Body of pancreas (tissue), 4 donors: ENCODE data around the gene GJB4. TPM values are rescaled to one million over a fixed set of nuclear protein-coding genes. Genes with fewer than 3 reads are reported as not detected.
"Not testable (repeated sequence)": the region's sequence is repeated elsewhere in the genome, so short reads cannot be mapped to it uniquely, and the experiment has no call there.

ENCODE experiments used
- ATAC-seq: fragments of 150-250 bp; one replicate; pipeline ENCODE4 v1.9.1; 2016
- DNase-seq, 4 donors: peaks; one replicate each; pipeline ENCODE4 v3.0.0-alpha.2; 2019
- H3K27ac ChIP-seq, 4 donors: fragments of 200-600 bp; sonication (generic); 1 replicate in 3 of 4; 2 replicates in 1 of 4; pipeline versions ENCODE4 v1.5.1 to v1.6.1; 2016 to 2019; ENCODE audit warnings: mild to moderate bottlenecking in 1 of 4, mixed read lengths in 1 of 4, moderate library complexity in 1 of 4
- H3K27me3 ChIP-seq, 2 donors: fragments of 200-600 bp; sonication (generic); one replicate each; pipeline ENCODE4 v1.6.0; 2016; ENCODE audit warnings: mild to moderate bottlenecking in 1 of 2
- H3K36me3 ChIP-seq, 2 donors: fragments of 200-600 bp; sonication (generic); replicated peaks in 1 of 2; 2 replicates each; pipeline ENCODE4 v1.5.1; 2016; ENCODE audit warnings: low read depth in 2 of 2; ENCODE audit not compliant: insufficient read depth in 1 of 2
- H3K4me1 ChIP-seq: fragments of 200-600 bp; sonication (generic); one replicate; pipeline ENCODE4 v1.6.0; 2016
- H3K4me3 ChIP-seq, 2 donors: fragments of 200-600 bp; sonication (generic); 1 replicate in 1 of 2; 2 replicates in 1 of 2; pipeline ENCODE4 v1.5.1; 2016 to 2019
- H3K9me3 ChIP-seq, 3 donors: fragments of 200-600 bp; sonication (generic); 1 replicate in 2 of 3; 2 replicates in 1 of 3; pipeline ENCODE4 v1.5.1; 2016
- POLR2A ChIP-seq, 3 donors: fragments of 450-650 bp; IDR thresholded peaks; one replicate each; pipeline ENCODE4 v1.6.1; 2016; ENCODE audit warnings: antibody characterized with exemption in 3 of 3, mild to moderate bottlenecking in 2 of 3
- WGBS, 2 donors: methylation state at CpG; one replicate each; pipeline ENCODE4 v1.1.5; 2017; 5-methylcytosine and 5-hydroxymethylcytosine counted together
- intact Hi-C: fragments of 100-400 bp; cut with DNase I; formaldehyde crosslinking; loops from one replicate; pipeline ENCODE4 v1.15.1; 2023
- total RNA-seq, 2 donors: library from RNA; depleted of rRNA; stranded (reverse); fragments of >200 nt; gene quantifications; one replicate each; pipeline ENCODE4 v1.1.0, GENCODE V29; 2016
- TF ChIP-seq, protein P1 (sequence below), 7 experiments: fragments of 450-650 bp in 4 of 7; fragments of 200-600 bp in 3 of 7; sonication (generic) in 3 of 7; IDR thresholded peaks; one replicate each; pipeline ENCODE4 v1.5.1; 2016 to 2019; ENCODE audit warnings: antibody characterized with exemption in 7 of 7

GJB4 gene
- total RNA-seq, 2 donors from 2014 or later: not detected

DNA sequence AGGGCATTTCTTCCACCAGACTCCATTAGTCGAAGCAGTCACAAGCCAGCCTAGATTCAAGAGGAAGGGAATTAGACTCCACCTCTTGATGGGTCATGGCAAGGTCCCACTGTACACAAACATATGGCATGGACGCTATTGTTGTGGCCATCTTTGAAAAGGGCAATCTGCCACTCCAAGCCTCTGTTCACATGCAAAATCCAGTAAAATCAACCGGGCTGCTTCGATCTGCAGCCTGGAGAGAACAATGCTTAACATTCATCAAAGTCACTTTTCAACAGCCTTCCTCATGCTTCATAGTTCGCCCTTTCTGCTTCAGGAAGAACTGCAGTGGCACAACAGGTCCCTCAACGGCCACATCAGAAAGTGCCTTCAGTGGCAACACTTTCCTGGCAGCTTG lies 32.7 kb upstream of the GJB4 start:
- no peak overlapping the region for H3K4me3 ChIP-seq
- no peaks in the 10 kb centered on the region for H3K9me3 ChIP-seq
- intact Hi-C loops: no loop called here
- DNase-seq (no peak), ATAC-seq (no peak)
- H3K27me3 ChIP-seq: no peaks in the 10 kb centered on the region
- WGBS, 2 donors: 36 to 42% methylated on average over 4 to 6 of the region's 6 CpGs
- no peak overlapping the region for H3K27ac ChIP-seq
- H3K4me1 ChIP-seq: no peaks in the 10 kb centered on the region
- no peak for TF ChIP-seq POLR2A (IDR thresholded peaks at IDR 0.05)
- TF ChIP-seq, protein P1, sequence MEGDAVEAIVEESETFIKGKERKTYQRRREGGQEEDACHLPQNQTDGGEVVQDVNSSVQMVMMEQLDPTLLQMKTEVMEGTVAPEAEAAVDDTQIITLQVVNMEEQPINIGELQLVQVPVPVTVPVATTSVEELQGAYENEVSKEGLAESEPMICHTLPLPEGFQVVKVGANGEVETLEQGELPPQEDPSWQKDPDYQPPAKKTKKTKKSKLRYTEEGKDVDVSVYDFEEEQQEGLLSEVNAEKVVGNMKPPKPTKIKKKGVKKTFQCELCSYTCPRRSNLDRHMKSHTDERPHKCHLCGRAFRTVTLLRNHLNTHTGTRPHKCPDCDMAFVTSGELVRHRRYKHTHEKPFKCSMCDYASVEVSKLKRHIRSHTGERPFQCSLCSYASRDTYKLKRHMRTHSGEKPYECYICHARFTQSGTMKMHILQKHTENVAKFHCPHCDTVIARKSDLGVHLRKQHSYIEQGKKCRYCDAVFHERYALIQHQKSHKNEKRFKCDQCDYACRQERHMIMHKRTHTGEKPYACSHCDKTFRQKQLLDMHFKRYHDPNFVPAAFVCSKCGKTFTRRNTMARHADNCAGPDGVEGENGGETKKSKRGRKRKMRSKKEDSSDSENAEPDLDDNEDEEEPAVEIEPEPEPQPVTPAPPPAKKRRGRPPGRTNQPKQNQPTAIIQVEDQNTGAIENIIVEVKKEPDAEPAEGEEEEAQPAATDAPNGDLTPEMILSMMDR (IDR thresholded peaks at IDR 0.05): no peak
- H3K36me3 ChIP-seq: no peaks in the 10 kb centered on the region

DNA sequence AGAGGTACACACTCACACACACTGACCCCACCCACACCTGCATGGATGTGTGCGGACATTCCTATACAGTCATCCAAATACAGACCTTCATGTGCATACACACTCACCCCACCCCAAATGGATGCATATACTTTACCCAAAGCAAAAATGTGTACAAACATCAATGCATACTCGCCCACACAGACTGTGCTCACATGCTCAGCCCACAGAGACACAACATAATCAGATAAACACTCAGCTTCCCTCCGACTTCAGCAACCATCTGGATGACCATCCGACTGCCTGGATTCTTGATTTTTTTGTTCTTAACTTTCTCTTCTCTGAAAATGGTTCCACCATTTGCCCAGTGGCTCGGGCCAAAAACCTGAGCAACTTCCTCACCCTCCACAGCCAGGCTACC lies 29.1 kb upstream of the GJB4 start:
- WGBS, 2 donors: 69 to 77% methylated on average over 5 of the region's 5 CpGs
- intact Hi-C loops: no loop called here
- H3K27me3 ChIP-seq: no peaks in the 10 kb centered on the region

DNA sequence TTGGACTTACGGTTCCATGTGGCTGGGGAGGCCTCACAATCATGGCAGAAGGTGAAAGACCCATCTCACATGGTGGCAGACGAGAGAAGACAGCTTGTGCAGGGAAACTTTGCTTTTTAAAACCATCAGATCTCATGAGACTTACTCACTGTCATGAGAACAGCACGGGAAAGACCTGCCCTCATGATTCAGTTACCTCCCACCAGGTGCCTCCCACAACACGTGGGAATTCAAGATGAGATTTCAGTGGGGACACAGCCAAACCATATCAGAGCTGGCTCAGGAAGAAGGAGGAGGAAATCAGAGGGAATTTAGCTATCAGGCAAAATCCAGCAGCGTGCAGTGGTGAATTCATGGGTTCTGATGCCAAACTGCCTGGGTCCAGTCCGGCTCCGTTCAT lies 26.7 kb upstream of the GJB4 start:
- ATAC-seq, H3K36me3 ChIP-seq, intact Hi-C loops, H3K9me3 ChIP-seq, DNase-seq, H3K27ac ChIP-seq, H3K27me3 ChIP-seq, H3K4me3 ChIP-seq, H3K4me1 ChIP-seq: not testable (repeated sequence)
- 51 to 64% methylated on average over 7 of the region's 7 CpGs for WGBS, 2 donors

More for the DNA sequence above, 29.1 kb upstream of the GJB4 start:
- TF ChIP-seq POLR2A (IDR thresholded peaks at IDR 0.05): no peak
- TF ChIP-seq, protein P1 (IDR thresholded peaks at IDR 0.05): no peak
- Histone ChIP-seq H3K27ac (no peak overlapping the region), H3K9me3 (no peaks in the 10 kb centered on the region), H3K4me3 (no peak overlapping the region), H3K4me1 (no peaks in the 10 kb centered on the region), H3K36me3 (no peaks in the 10 kb centered on the region)
- ATAC-seq (no peak), DNase-seq (no peak)

- Histone ChIP-seq H3K9me3 (no peaks in the 10 kb centered on the region), H3K4me3 (no peak overlapping the region), H3K27me3 (no peaks in the 10 kb centered on the region), H3K27ac (no peak overlapping the region), H3K4me1 (no peaks in the 10 kb centered on the region), H3K36me3 (no peaks in the 10 kb centered on the region)
- no peak for TF ChIP-seq POLR2A (IDR thresholded peaks at IDR 0.05)
- TF ChIP-seq, protein P1 (IDR thresholded peaks at IDR 0.05): no peak
- DNase-seq: no peak
- WGBS, 2 donors: 76 to 89% methylated on average over 10 of the region's 10 CpGs
- no peak for ATAC-seq
- intact Hi-C loops: no loop called here
Measured at GRCh38 chr1:34736692-34737091, 22.8 kb upstream of the GJB4 start.

DNA sequence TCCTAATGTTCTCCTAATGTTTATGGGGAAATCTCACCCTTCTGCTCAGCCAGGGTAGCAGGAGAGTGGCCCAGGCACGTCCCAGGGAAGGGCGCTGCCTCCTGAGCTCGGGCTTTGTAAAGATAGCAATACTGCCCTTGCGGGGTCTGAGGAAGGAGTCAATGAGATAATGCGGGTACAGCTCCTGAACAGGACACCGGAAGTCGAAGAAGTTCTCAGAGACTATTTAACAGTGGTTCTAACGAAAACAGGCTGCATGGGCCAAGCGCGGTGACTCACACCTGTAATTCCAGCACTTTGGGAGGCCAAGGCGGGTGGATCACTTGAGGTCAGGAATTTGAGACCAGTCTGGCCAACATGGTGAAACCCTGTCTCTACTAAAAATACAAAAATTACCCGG lies 22.3 kb upstream of the GJB4 start:
- H3K9me3 ChIP-seq, intact Hi-C loops, H3K36me3 ChIP-seq, ATAC-seq, H3K27me3 ChIP-seq, DNase-seq, H3K4me1 ChIP-seq, H3K27ac ChIP-seq, H3K4me3 ChIP-seq: not testable (repeated sequence)
- 68 to 84% methylated on average over 7 to 12 of the region's 12 CpGs for WGBS, 2 donors

- 17 to 31% methylated on average over 2 to 3 of the region's 3 CpGs for WGBS, 2 donors
- intact Hi-C loops: no loop called here
Measured at GRCh38 chr1:34739613-34740012, 19.9 kb upstream of the GJB4 start.

More at GRCh38 chr1:34739613-34740012, 19.9 kb upstream of the GJB4 start:
- H3K36me3 ChIP-seq: no peaks in the 10 kb centered on the region
- H3K9me3 ChIP-seq: no peaks in the 10 kb centered on the region
- H3K4me1 ChIP-seq: peaks cover 4% of the 10 kb centered on the region
- TF ChIP-seq, protein P1 (IDR thresholded peaks at IDR 0.05): no peak
- no peak for DNase-seq
- no peaks in the 10 kb centered on the region for H3K27me3 ChIP-seq
- no peak overlapping the region for H3K27ac ChIP-seq
- ATAC-seq: no peak
- no peak overlapping the region for H3K4me3 ChIP-seq
